ENCODE results near the gene TNIK. TPM values are rescaled to one million over a fixed set of nuclear protein-coding genes. Genes with fewer than 3 reads are reported as not detected.

Gene TNIK
- total RNA-seq, 3 donors from 2014 or later = 7.4 to 17.6 (median 10.2) TPM

- Histone ChIP-seq H3K4me3 (no peak overlapping the region), H3K36me3 (no peaks in the 10 kb centered on the region), H3K9me3 (no peaks in the 10 kb centered on the region), H3K27ac (peak overlapping the region in 1 of 2 donors; percentile 20), H3K27me3 (no peaks in the 10 kb centered on the region), H3K4me1 (no peaks in the 10 kb centered on the region)
- intact Hi-C loops (cut with DNase I; ENCODE audit: low total_unique reads) = loop anchor here (5.0 kb wide), 1 partner anchor 1631 kb away; no protein-coding TSS in a partner anchor
- no peak for DNase-seq (ENCODE audit: low spot score in 2 of 2)
- TF ChIP-seq POLR2A (IDR thresholded peaks at IDR 0.05) (no peak), POLR2AphosphoS5 (IDR thresholded peaks at IDR 0.05) (no peak), CTCF (IDR thresholded peaks at IDR 0.05) (no peak)
These were observed 199.3 kb downstream of the TNIK start for GRCh38 chr3:171260899-171261298.

- Histone ChIP-seq H3K4me1 (no peaks in the 10 kb centered on the region), H3K27me3 (no peaks in the 10 kb centered on the region), H3K36me3 (no peaks in the 10 kb centered on the region), H3K9me3 (no peaks in the 10 kb centered on the region), H3K4me3 (no peak overlapping the region), H3K27ac (no peak overlapping the region)
- TF ChIP-seq CTCF (IDR thresholded peaks at IDR 0.05) (no peak), POLR2AphosphoS5 (IDR thresholded peaks at IDR 0.05) (no peak), POLR2A (IDR thresholded peaks at IDR 0.05) (no peak)
- DNase-seq (ENCODE audit: low spot score in 2 of 2) = no peak
- intact Hi-C loops (cut with DNase I; ENCODE audit: low total_unique reads) = loop anchor here (5.0 kb wide), 1 partner anchor 1632 kb away; no protein-coding TSS in a partner anchor
These were observed 199.7 kb downstream of the TNIK start for GRCh38 chr3:171260466-171260865.

GRCh38 chr3:171258316-171258715 is 201.9 kb downstream of the TNIK start:
- H3K9me3 ChIP-seq = no peaks in the 10 kb centered on the region
- no peaks in the 10 kb centered on the region for H3K27me3 ChIP-seq
- H3K4me1 ChIP-seq = no peaks in the 10 kb centered on the region
- no peak overlapping the region for H3K4me3 ChIP-seq
- no peaks in the 10 kb centered on the region for H3K36me3 ChIP-seq
- intact Hi-C loops (cut with DNase I; ENCODE audit: low total_unique reads) = no loop called here
- DNase-seq (ENCODE audit: low spot score in 2 of 2) = no peak
- peak overlapping the region; percentile 19 to 34 for H3K27ac ChIP-seq
- TF ChIP-seq CTCF (IDR thresholded peaks at IDR 0.05) (no peak), POLR2AphosphoS5 (IDR thresholded peaks at IDR 0.05) (no peak), POLR2A (IDR thresholded peaks at IDR 0.05) (no peak)

GRCh38 chr3:171257251-171258203 is 202.7 kb downstream of the TNIK start:
- Histone ChIP-seq H3K4me3 (no peak overlapping the region), H3K4me1 (no peaks in the 10 kb centered on the region), H3K9me3 (no peaks in the 10 kb centered on the region), H3K27ac (peak overlapping the region; percentile 23 to 38), H3K36me3 (no peaks in the 10 kb centered on the region), H3K27me3 (no peaks in the 10 kb centered on the region)
- intact Hi-C loops (cut with DNase I; ENCODE audit: low total_unique reads) = no loop called here
- TF ChIP-seq POLR2A (IDR thresholded peaks at IDR 0.05) (no peak), CTCF (IDR thresholded peaks at IDR 0.05) (no peak), POLR2AphosphoS5 (IDR thresholded peaks at IDR 0.05) (no peak)
- DNase-seq (ENCODE audit: low spot score in 2 of 2) = no peak

Data from breast epithelium (tissue), 4 donors.